Neural cell (in vitro differentiated cells): ENCODE measurements around the gene BRD7. TPM values are rescaled to one million over a fixed set of nuclear protein-coding genes. Genes with fewer than 3 reads are reported as not detected.

ENCODE experiments used
- H2AFZ ChIP-seq: fragments of 200-600, 300-800 bp; sonication (generic), shearing (Covaris generic); 2 replicates; pipeline ENCODE4 v1.6.0; 2014; ENCODE audit warnings: low read depth, mild to moderate bottlenecking, antibody characterized with exemption, low read length, moderate library complexity
- H3F3A ChIP-seq: fragments of 200-600 bp; shearing (Covaris generic); 2 replicates; pipeline ENCODE4 v1.6.1; 2016; ENCODE audit warnings: mild to moderate bottlenecking, moderate library complexity, mixed read lengths, antibody characterized with exemption, low read length; ENCODE audit not compliant: insufficient read depth, poor library complexity, severe bottlenecking
- H3K27ac ChIP-seq: fragments of 200-600, 300-800 bp; sonication (generic), shearing (Covaris generic); 2 replicates; pipeline ENCODE4 v1.5.1; 2014; ENCODE audit warnings: mild to moderate bottlenecking, low read length, moderate library complexity
- H3K27me3 ChIP-seq: fragments of 300-800, 200-600 bp; sonication (generic), shearing (Covaris generic); 2 replicates; pipeline ENCODE4 v1.6.0; 2014; ENCODE audit warnings: mild to moderate bottlenecking, low read depth, low read length, moderate library complexity; ENCODE audit not compliant: insufficient read depth
- H3K36me3 ChIP-seq: fragments of 300-800, 200-600 bp; sonication (generic), shearing (Covaris generic); 2 replicates; pipeline ENCODE4 v1.5.1; 2014; ENCODE audit warnings: mild to moderate bottlenecking, antibody characterized with exemption, low read length, moderate library complexity; ENCODE audit not compliant: insufficient read depth
- H3K4me2 ChIP-seq: fragments of 300-800, 200-600 bp; sonication (generic), shearing (Covaris generic); 2 replicates; pipeline ENCODE4 v1.6.0; 2014; ENCODE audit warnings: mild to moderate bottlenecking, low read length
- H3K4me3 ChIP-seq: fragments of 300-800, 200-600 bp; sonication (generic), shearing (Covaris generic); 2 replicates; pipeline ENCODE4 v1.5.1; 2014; ENCODE audit warnings: mild to moderate bottlenecking, low read length, moderate library complexity
- H3K79me2 ChIP-seq: fragments of 200-600 bp; shearing (Covaris generic); replicated peaks from 2 replicates; pipeline ENCODE4 v1.6.0; 2014; ENCODE audit warnings: mild to moderate bottlenecking, low read length, moderate library complexity; ENCODE audit not compliant: insufficient read depth
- H3K9ac ChIP-seq: fragments of 300-800, 200-600 bp; sonication (generic), shearing (Covaris generic); 2 replicates; pipeline ENCODE4 v1.6.1; 2016; ENCODE audit warnings: mild to moderate bottlenecking, low read length, mixed read lengths
- H3K9me2 ChIP-seq: fragments of 200-600 bp; shearing (Covaris generic); 2 replicates; pipeline ENCODE4 v1.6.1; 2016; ENCODE audit warnings: mild to moderate bottlenecking, low read length, mixed read lengths; ENCODE audit not compliant: insufficient read depth
- H3K9me3 ChIP-seq: fragments of 200-600, 300-800 bp; sonication (generic), shearing (Covaris generic); 2 replicates; pipeline ENCODE4 v1.6.1; 2016; ENCODE audit warnings: mild to moderate bottlenecking, mixed run types, low read length, moderate library complexity, mixed read lengths
- H4K20me1 ChIP-seq: fragments of 200-600 bp; shearing (Covaris generic); 2 replicates; pipeline ENCODE4 v1.6.1; 2016; ENCODE audit warnings: mild to moderate bottlenecking, mixed run types; ENCODE audit not compliant: insufficient read depth
- CTCF ChIP-seq: fragments of 450-650 bp; IDR thresholded peaks from 2 replicates; pipeline ENCODE4 v1.5.1; 2014; ENCODE audit warnings: antibody characterized with exemption, mild to moderate bottlenecking, moderate library complexity; ENCODE audit not compliant: poor library complexity, severe bottlenecking
- EP300 ChIP-seq: fragments of 450-650 bp; conservative IDR thresholded peaks from 2 replicates; pipeline ENCODE4 v1.6.1; 2014; ENCODE audit warnings: antibody characterized with exemption, mild to moderate bottlenecking, moderate library complexity; ENCODE audit not compliant: poor library complexity, severe bottlenecking
- EZH2 ChIP-seq: fragments of 200-600, 300-800 bp; shearing (Covaris generic), sonication (generic); IDR thresholded peaks from 2 replicates; pipeline ENCODE4 v1.6.1; 2014; ENCODE audit warnings: antibody characterized with exemption, low read length, borderline replicate concordance, mild to moderate bottlenecking; ENCODE audit not compliant: insufficient read depth, poor library complexity, severe bottlenecking
- MXI1 ChIP-seq: fragments of 450-650 bp; conservative IDR thresholded peaks from 2 replicates; pipeline ENCODE4 v1.6.1; 2014; ENCODE audit warnings: antibody characterized with exemption, mild to moderate bottlenecking; ENCODE audit not compliant: poor library complexity, severe bottlenecking
- POLR2AphosphoS5 ChIP-seq: IDR thresholded peaks from 2 replicates; pipeline ENCODE4 v1.6.1; 2012
- RAD21 ChIP-seq: fragments of 450-650 bp; conservative IDR thresholded peaks from 2 replicates; pipeline ENCODE4 v1.6.1; 2014; ENCODE audit warnings: antibody characterized with exemption, mild to moderate bottlenecking, moderate library complexity
- REST ChIP-seq: IDR thresholded peaks from 2 replicates; pipeline ENCODE4 v1.6.1; 2012; ENCODE audit warnings: borderline replicate concordance
- SMC3 ChIP-seq: fragments of 450-650 bp; conservative IDR thresholded peaks from 2 replicates; pipeline ENCODE4 v1.6.1; 2014; ENCODE audit warnings: antibody characterized with exemption, mild to moderate bottlenecking, moderate library complexity; ENCODE audit not compliant: poor library complexity
- TAF1 ChIP-seq: IDR thresholded peaks from 2 replicates; pipeline ENCODE4 v1.6.1; 2012; ENCODE audit warnings: low read depth
- polyA plus RNA-seq: library from polyadenylated mRNA; depleted of rRNA; stranded (reverse); fragments of >200 nt; gene quantifications from 2 replicates; pipeline ENCODE4 v1.2.3, GENCODE V29; 2014

Gene BRD7
- polyA plus RNA-seq, 1 donor from 2014 or later = 57.2 TPM

GRCh38 chr16:50313596-50314478 is 55.0 kb downstream of the BRD7 start:
- H3F3A ChIP-seq = no peaks in the 10 kb centered on the region
- H3K27me3 ChIP-seq = no peaks in the 10 kb centered on the region
- no peak overlapping the region for H3K4me2 ChIP-seq
- no peak overlapping the region for H2AFZ ChIP-seq
- H3K4me3 ChIP-seq = no peak overlapping the region
- H4K20me1 ChIP-seq = peaks cover 3% of the 10 kb centered on the region
- H3K36me3 ChIP-seq = no peaks in the 10 kb centered on the region
- no peak overlapping the region for H3K9ac ChIP-seq
- H3K9me3 ChIP-seq = no peaks in the 10 kb centered on the region
- TF ChIP-seq SMC3 (no peak), MXI1 (no peak), RAD21 (no peak), CTCF (no peak), POLR2AphosphoS5 (no peak), REST (no peak), EZH2 (no peak), TAF1 (no peak), EP300 (no peak)
- H3K79me2 ChIP-seq = no peaks in the 10 kb centered on the region
- H3K27ac ChIP-seq = no peak overlapping the region
- H3K9me2 ChIP-seq = no peaks in the 10 kb centered on the region

GRCh38 chr16:50311891-50312501 is 56.8 kb downstream of the BRD7 start:
- Histone ChIP-seq H4K20me1 (no peaks in the 10 kb centered on the region), H3F3A (no peaks in the 10 kb centered on the region), H3K36me3 (no peaks in the 10 kb centered on the region), H3K4me3 (no peak overlapping the region), H3K9me3 (no peaks in the 10 kb centered on the region), H2AFZ (no peak overlapping the region), H3K27me3 (no peaks in the 10 kb centered on the region), H3K4me2 (no peak overlapping the region), H3K9me2 (no peaks in the 10 kb centered on the region), H3K9ac (no peak overlapping the region), H3K27ac (no peak overlapping the region), H3K79me2 (no peaks in the 10 kb centered on the region)
- TF ChIP-seq EP300 = no peak
- no peak for TF ChIP-seq EZH2
- no peak for TF ChIP-seq TAF1
- no peak for TF ChIP-seq SMC3
- TF ChIP-seq POLR2AphosphoS5 = no peak
- TF ChIP-seq RAD21 = no peak
- TF ChIP-seq REST = no peak
